Muscle of leg (tissue), 11 donors: Measurements from ENCODE around the gene TXNRD2. TPM values are rescaled to one million over a fixed set of nuclear protein-coding genes. Genes with fewer than 3 reads are reported as not detected.
A peak's percentile ranks its signal among the peaks of the same experiment; 100 is the strongest.

Experiments used
- DNase-seq: peaks from one replicate; pipeline ENCODE4 v3.0.0; 2013
- H3K27ac ChIP-seq: one replicate; pipeline ENCODE4 v1.5.1; 2013; ENCODE audit warnings: mild to moderate bottlenecking, low read length, control low read depth
- H3K27me3 ChIP-seq: one replicate; pipeline ENCODE4 v1.6.1; 2013; ENCODE audit warnings: low read length; ENCODE audit not compliant: control insufficient read depth, insufficient read depth
- H3K36me3 ChIP-seq: one replicate; pipeline ENCODE4 v1.6.1; 2013; ENCODE audit warnings: low read length; ENCODE audit not compliant: control insufficient read depth, insufficient read depth
- H3K4me1 ChIP-seq: one replicate; pipeline ENCODE4 v1.6.1; 2013; ENCODE audit warnings: low read length; ENCODE audit not compliant: control insufficient read depth, insufficient read depth
- H3K4me3 ChIP-seq: one replicate; pipeline ENCODE4 v1.5.1; 2013; ENCODE audit warnings: low read length, control low read depth
- H3K9me3 ChIP-seq: replicated peaks from 2 replicates; pipeline ENCODE4 v1.6.1; 2013; ENCODE audit warnings: low read depth, low read length; ENCODE audit not compliant: control insufficient read depth
- WGBS: methylation state at CpG from one replicate; pipeline ENCODE4 v1.1.5; 2013; ENCODE audit warnings: missing lambda C conversion rate; ENCODE audit not compliant: insufficient coverage; 5-methylcytosine and 5-hydroxymethylcytosine counted together
- polyA plus RNA-seq, 8 donors: library from polyadenylated mRNA; unstranded; fragments of 120-200 nt; gene quantifications; one replicate each; pipeline versions ENCODE4 v1.2.1 to v1.2.3, GENCODE V29; 2013; ENCODE audit warnings: inconsistent platforms in 1 of 8, low replicate concordance in 1 of 8; ENCODE audit not compliant: insufficient read length in 8 of 8, insufficient read depth in 1 of 8
- total RNA-seq: library from RNA; stranded (reverse); fragments of 120-200 nt; gene quantifications from one replicate; pipeline ENCODE4 v1.2.4, GENCODE V29; 2013

TXNRD2 gene
- total and polyA plus RNA-seq, 9 donors = 14.1 to 21.5 (median 17.9) TPM

GRCh38 chr22:19980766-19981165, 39.1 kb upstream of the TXNRD2 start:
- H3K36me3 ChIP-seq = peaks cover 63% of the 10 kb centered on the region
- WGBS = 89% methylated on average over 4 of the region's 7 CpGs

GRCh38 chr22:19979712-19980493, 38.3 kb upstream of the TXNRD2 start:
- peaks cover 72% of the 10 kb centered on the region for H3K36me3 ChIP-seq
- no peaks in the 10 kb centered on the region for H3K27me3 ChIP-seq
- no peak for DNase-seq
- H3K9me3 ChIP-seq = no peaks in the 10 kb centered on the region
- H3K4me3 ChIP-seq = no peak overlapping the region
- WGBS = 93% methylated on average over 47 of the region's 52 CpGs
- peaks cover 39% of the 10 kb centered on the region for H3K4me1 ChIP-seq
- H3K27ac ChIP-seq = no peak overlapping the region

More at GRCh38 chr22:19980766-19981165, 39.1 kb upstream of the TXNRD2 start:
- Histone ChIP-seq H3K9me3 (no peaks in the 10 kb centered on the region), H3K4me1 (peaks cover 41% of the 10 kb centered on the region), H3K4me3 (no peak overlapping the region), H3K27ac (no peak overlapping the region), H3K27me3 (no peaks in the 10 kb centered on the region)
- DNase-seq = no peak

GRCh38 chr22:19978748-19979147, 37.1 kb upstream of the TXNRD2 start:
- H3K4me3 ChIP-seq = no peak overlapping the region
- peaks cover 33% of the 10 kb centered on the region for H3K4me1 ChIP-seq
- H3K36me3 ChIP-seq = peaks cover 83% of the 10 kb centered on the region
- no peak overlapping the region for H3K27ac ChIP-seq
- 93% methylated on average over 16 of the region's 17 CpGs for WGBS
- no peak for DNase-seq
- H3K9me3 ChIP-seq = no peaks in the 10 kb centered on the region
- H3K27me3 ChIP-seq = no peaks in the 10 kb centered on the region

- Histone ChIP-seq H3K4me3 (no peak overlapping the region), H3K27ac (no peak overlapping the region), H3K36me3 (peaks cover 93% of the 10 kb centered on the region), H3K27me3 (no peaks in the 10 kb centered on the region), H3K4me1 (peaks cover 21% of the 10 kb centered on the region), H3K9me3 (no peaks in the 10 kb centered on the region)
- DNase-seq = no peak
- 90% methylated on average over 32 of the region's 32 CpGs for WGBS
Measured at GRCh38 chr22:19977296-19978243, 36.0 kb upstream of the TXNRD2 start.

GRCh38 chr22:19976671-19977070, 35.1 kb upstream of the TXNRD2 start:
- 90% methylated on average over 2 of the region's 3 CpGs for WGBS
- Histone ChIP-seq H3K27me3 (no peaks in the 10 kb centered on the region), H3K27ac (no peak overlapping the region), H3K4me1 (peaks cover 16% of the 10 kb centered on the region), H3K9me3 (no peaks in the 10 kb centered on the region), H3K4me3 (no peak overlapping the region), H3K36me3 (peaks cover 96% of the 10 kb centered on the region)
- DNase-seq = no peak

- no peaks in the 10 kb centered on the region for H3K9me3 ChIP-seq
- H3K4me1 ChIP-seq = peaks cover 25% of the 10 kb centered on the region
- H3K27ac ChIP-seq = no peak overlapping the region
- DNase-seq = no peak
- peaks cover 96% of the 10 kb centered on the region for H3K36me3 ChIP-seq
- WGBS = no CpG with 5 or more reads among the region's 4 CpGs
- no peaks in the 10 kb centered on the region for H3K27me3 ChIP-seq
- H3K4me3 ChIP-seq = no peak overlapping the region
Measured at GRCh38 chr22:19975707-19976035, 34.1 kb upstream of the TXNRD2 start.

GRCh38 chr22:19974935-19975706, 33.5 kb upstream of the TXNRD2 start:
- WGBS = 67% methylated on average over 11 of the region's 13 CpGs
- Histone ChIP-seq H3K27me3 (no peaks in the 10 kb centered on the region), H3K4me3 (no peak overlapping the region), H3K9me3 (no peaks in the 10 kb centered on the region), H3K36me3 (peaks cover 95% of the 10 kb centered on the region), H3K27ac (peak overlapping the region; percentile 42), H3K4me1 (peaks cover 28% of the 10 kb centered on the region)
- DNase-seq = no peak

GRCh38 chr22:19974268-19974861, 32.7 kb upstream of the TXNRD2 start:
- Histone ChIP-seq H3K4me1 (peaks cover 36% of the 10 kb centered on the region), H3K27ac (peak overlapping the region; percentile 42), H3K36me3 (peaks cover 96% of the 10 kb centered on the region), H3K9me3 (no peaks in the 10 kb centered on the region), H3K27me3 (no peaks in the 10 kb centered on the region), H3K4me3 (no peak overlapping the region)
- 25% methylated on average over 5 of the region's 11 CpGs for WGBS
- peak; percentile 80 for DNase-seq

GRCh38 chr22:19973551-19974267, 32.1 kb upstream of the TXNRD2 start:
- Histone ChIP-seq H3K4me3 (no peak overlapping the region), H3K36me3 (peaks cover 94% of the 10 kb centered on the region), H3K4me1 (peaks cover 40% of the 10 kb centered on the region), H3K27me3 (no peaks in the 10 kb centered on the region), H3K27ac (no peak overlapping the region), H3K9me3 (no peaks in the 10 kb centered on the region)
- no peak for DNase-seq
- WGBS = 94% methylated on average over 31 of the region's 46 CpGs
